ENCODE measurements around the gene BCAS3.

DNA sequence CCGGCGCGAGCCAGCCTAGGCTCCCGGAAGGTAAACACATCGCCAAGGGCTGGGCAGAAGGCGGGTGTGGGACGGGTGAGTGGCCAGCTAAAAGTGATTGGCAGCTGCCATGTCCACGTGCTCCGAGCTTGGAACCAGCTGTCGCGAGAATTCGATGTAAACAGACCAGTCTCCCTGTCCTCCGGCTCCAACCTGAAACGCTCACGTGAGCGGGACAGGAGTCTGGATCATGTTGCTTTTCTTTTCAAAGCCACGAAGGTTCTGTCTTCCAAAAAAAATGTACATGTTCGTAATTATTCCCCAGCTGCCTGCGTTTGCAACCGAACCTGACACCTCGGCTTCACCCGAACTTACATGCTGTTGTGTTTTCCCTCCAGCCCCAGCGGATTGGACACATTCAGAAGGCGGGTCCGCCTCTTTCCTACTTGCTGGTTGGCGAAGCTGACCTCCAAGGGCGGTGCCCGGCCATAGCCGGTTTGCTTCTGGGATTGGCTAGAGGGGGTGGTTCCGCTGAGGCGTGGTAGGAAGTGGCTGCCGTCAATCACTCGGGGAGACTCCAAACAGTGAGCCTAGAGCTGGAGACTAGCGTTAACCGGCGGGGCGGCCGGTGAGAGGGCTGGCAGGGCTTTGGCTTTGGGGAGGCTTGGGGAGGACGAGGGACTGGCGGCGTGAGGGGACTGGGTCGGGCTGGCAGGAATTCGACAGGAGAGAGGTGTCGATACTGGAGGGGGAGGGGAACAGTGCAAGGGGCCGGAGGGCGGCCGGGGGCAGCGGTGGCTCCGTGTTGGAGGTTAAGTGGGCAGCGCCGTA is at the start of gene BCAS3:
- TF ChIP-seq, protein P1, sequence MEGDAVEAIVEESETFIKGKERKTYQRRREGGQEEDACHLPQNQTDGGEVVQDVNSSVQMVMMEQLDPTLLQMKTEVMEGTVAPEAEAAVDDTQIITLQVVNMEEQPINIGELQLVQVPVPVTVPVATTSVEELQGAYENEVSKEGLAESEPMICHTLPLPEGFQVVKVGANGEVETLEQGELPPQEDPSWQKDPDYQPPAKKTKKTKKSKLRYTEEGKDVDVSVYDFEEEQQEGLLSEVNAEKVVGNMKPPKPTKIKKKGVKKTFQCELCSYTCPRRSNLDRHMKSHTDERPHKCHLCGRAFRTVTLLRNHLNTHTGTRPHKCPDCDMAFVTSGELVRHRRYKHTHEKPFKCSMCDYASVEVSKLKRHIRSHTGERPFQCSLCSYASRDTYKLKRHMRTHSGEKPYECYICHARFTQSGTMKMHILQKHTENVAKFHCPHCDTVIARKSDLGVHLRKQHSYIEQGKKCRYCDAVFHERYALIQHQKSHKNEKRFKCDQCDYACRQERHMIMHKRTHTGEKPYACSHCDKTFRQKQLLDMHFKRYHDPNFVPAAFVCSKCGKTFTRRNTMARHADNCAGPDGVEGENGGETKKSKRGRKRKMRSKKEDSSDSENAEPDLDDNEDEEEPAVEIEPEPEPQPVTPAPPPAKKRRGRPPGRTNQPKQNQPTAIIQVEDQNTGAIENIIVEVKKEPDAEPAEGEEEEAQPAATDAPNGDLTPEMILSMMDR (IDR thresholded peaks at IDR 0.05): no peak
- TF ChIP-seq POLR2A (IDR thresholded peaks at IDR 0.05): peak; percentile 69

Data from ovary (tissue), 3 donors.